Measurements from ENCODE around the gene HGF. TPM values are rescaled to one million over a fixed set of nuclear protein-coding genes. Genes with fewer than 3 reads are reported as not detected.

Gene HGF
- total and polyA plus RNA-seq, 12 donors = 1.2 to 5.8 (median 2.5) TPM

DNA sequence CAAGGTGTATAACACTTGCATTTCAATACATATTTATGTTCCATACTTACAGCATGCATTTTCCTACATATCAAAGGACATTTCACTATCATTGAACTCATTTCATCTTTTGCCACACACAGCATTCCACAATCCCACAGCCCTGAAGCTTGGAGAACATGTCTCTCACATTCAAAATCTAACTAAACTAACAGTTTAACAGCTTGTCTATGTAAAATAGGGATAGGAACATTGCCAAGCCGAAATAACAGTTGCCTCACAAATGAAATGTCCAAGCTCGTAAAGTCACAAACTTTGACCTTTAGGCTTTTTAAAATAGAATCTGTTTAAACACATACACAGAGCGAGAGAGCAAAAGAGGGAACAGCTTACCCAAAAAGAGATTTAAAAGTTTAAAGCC lies 65.3 kb downstream of the HGF start:
- Histone ChIP-seq H3K27ac (no peak overlapping the region), H3K27me3 (no peaks in the 10 kb centered on the region), H3K4me1 (peaks cover 0 to 4% (median 0%) of the 10 kb centered on the region in 9 donors), H3K9me3 (no peaks in the 10 kb centered on the region), H3K36me3 (peaks cover 0 to 30% (median 0%) of the 10 kb centered on the region in 9 donors), H3K4me3 (no peak overlapping the region)
- intact Hi-C loops (cut with DNase I) = no loop called here
- 54 to 55% methylated on average over 3 of the region's 3 CpGs for WGBS, 2 donors
- ATAC-seq (no peak), DNase-seq (no peak)
- TF ChIP-seq, protein P1, sequence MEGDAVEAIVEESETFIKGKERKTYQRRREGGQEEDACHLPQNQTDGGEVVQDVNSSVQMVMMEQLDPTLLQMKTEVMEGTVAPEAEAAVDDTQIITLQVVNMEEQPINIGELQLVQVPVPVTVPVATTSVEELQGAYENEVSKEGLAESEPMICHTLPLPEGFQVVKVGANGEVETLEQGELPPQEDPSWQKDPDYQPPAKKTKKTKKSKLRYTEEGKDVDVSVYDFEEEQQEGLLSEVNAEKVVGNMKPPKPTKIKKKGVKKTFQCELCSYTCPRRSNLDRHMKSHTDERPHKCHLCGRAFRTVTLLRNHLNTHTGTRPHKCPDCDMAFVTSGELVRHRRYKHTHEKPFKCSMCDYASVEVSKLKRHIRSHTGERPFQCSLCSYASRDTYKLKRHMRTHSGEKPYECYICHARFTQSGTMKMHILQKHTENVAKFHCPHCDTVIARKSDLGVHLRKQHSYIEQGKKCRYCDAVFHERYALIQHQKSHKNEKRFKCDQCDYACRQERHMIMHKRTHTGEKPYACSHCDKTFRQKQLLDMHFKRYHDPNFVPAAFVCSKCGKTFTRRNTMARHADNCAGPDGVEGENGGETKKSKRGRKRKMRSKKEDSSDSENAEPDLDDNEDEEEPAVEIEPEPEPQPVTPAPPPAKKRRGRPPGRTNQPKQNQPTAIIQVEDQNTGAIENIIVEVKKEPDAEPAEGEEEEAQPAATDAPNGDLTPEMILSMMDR (IDR thresholded peaks at IDR 0.05) = no peak

DNA sequence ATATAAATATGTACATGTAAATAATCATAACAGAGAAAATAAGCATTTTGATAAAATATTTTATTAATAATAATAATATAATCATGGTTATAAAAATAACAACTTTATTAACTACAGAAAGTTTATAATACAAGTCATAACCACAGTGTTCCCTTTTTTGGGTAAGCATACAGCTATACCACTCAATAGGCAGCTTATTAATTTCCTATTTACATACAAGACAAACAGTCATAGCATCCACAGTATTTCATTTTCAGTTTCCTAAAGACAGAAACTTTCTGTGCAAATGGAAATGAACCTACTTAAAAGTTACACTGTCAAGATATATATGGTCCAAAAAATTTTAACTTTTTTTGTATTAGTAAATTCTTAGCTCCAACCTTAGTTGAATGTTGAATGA lies 70.9 kb downstream of the HGF start:
- Histone ChIP-seq H3K27me3 (no peaks in the 10 kb centered on the region), H3K9me3 (no peaks in the 10 kb centered on the region), H3K4me1 (no peaks in the 10 kb centered on the region), H3K36me3 (peaks cover 0 to 18% (median 0%) of the 10 kb centered on the region in 9 donors), H3K27ac (no peak overlapping the region), H3K4me3 (no peak overlapping the region)
- TF ChIP-seq, protein P1 (IDR thresholded peaks at IDR 0.05) = no peak
- DNase-seq (no peak), ATAC-seq (no peak)
- intact Hi-C loops (cut with DNase I) = no loop called here

DNA sequence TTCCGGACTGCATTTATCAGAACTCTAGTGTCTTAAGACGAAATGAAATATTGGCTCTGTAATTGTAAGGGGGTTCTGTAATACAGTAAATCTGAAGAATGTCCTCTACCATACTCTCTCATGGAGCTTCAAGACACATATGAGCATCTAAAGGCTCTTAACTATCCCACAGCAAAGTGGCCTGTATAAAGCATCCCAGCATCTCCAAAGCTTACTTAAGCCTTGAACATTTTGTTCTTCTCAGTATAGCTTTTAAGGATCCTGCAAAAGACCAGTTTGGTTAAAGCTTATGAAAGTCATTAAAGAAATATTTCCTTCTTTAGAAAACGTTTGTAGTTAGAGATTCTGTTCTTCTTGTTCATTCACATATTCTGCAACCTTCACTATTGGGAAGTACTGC lies 75.1 kb downstream of the HGF start:
- Histone ChIP-seq H3K36me3 (no peaks in the 10 kb centered on the region), H3K4me3 (no peak overlapping the region), H3K4me1 (peaks cover 0 to 13% (median 0%) of the 10 kb centered on the region in 9 donors), H3K9me3 (no peaks in the 10 kb centered on the region), H3K27me3 (no peaks in the 10 kb centered on the region), H3K27ac (no peak overlapping the region)
- whole genome bisulfite sequencing, 2 donors = 63 to 73% methylated on average over 3 of the region's 3 CpGs
- no peak for DNase-seq
- intact Hi-C loops (cut with DNase I) = no loop called here
- TF ChIP-seq, protein P1 (IDR thresholded peaks at IDR 0.05) = no peak
- no peak for ATAC-seq

DNA sequence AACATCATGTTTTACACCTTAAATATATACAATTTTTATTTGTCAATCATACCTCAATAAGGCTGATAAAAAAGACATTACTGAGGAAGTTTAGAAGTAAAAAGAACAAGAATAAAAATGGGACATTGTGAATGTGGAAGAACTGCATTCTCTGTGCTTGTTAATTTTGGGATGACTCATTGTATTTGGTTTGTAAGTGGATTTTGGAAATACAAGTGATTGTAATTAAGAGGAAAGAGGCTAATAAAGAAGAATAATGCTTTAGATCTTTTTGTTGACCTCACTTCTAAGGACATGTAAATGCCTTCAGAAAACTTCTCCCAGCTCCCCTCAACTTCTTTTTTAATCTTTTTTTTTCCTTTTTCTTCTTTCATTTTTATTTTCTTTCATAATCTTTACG lies 76.0 kb downstream of the HGF start:
- Histone ChIP-seq H3K27me3 (no peaks in the 10 kb centered on the region), H3K9me3 (no peaks in the 10 kb centered on the region), H3K4me1 (peaks cover 0 to 13% (median 0%) of the 10 kb centered on the region in 9 donors), H3K4me3 (no peak overlapping the region), H3K36me3 (no peaks in the 10 kb centered on the region), H3K27ac (no peak overlapping the region)
- DNase-seq (no peak), ATAC-seq (no peak)
- intact Hi-C loops (cut with DNase I) = no loop called here
- 83 to 95% methylated on average over 1 of the region's 1 CpG for WGBS, 2 donors
- TF ChIP-seq, protein P1 (IDR thresholded peaks at IDR 0.05) = no peak

Data from heart right ventricle (tissue), 16 donors.